SU-DHL-6 (cell line): ENCODE results near the gene TWNK.
A peak's percentile ranks its signal among the peaks of the same experiment; 100 is the strongest.

Experiments used
- H2AFZ ChIP-seq: fragments of 200-600 bp; sonication (generic); 2 replicates; pipeline ENCODE4 v1.6.1; 2014; ENCODE audit warnings: low read depth, mild to moderate bottlenecking, moderate library complexity, mixed read lengths, antibody characterized with exemption, low read length; ENCODE audit not compliant: severe bottlenecking
- H3F3A ChIP-seq: fragments of 200-600 bp; shearing (Covaris generic); 2 replicates; pipeline ENCODE4 v1.6.0; 2016; ENCODE audit warnings: antibody characterized with exemption, mild to moderate bottlenecking; ENCODE audit not compliant: insufficient read depth
- H3K27ac ChIP-seq: fragments of 200-600 bp; sonication (generic); 2 replicates; pipeline ENCODE4 v1.5.1; 2016; ENCODE audit warnings: low read depth, mild to moderate bottlenecking, low read length, moderate library complexity, mixed read lengths
- H3K27me3 ChIP-seq: fragments of 200-600 bp; sonication (generic), shearing (Covaris generic); 2 replicates; pipeline ENCODE4 v1.6.0; 2014; ENCODE audit warnings: mild to moderate bottlenecking, low read length
- H3K36me3 ChIP-seq: fragments of 200-600 bp; sonication (generic); 2 replicates; pipeline ENCODE4 v1.6.1; 2014; ENCODE audit warnings: mild to moderate bottlenecking, low read length, mixed read lengths
- H3K4me2 ChIP-seq: fragments of 300-600, 200-600 bp; shearing (Covaris generic), sonication (generic); 2 replicates; pipeline ENCODE4 v1.6.0; 2014; ENCODE audit warnings: low read length, low read depth, mild to moderate bottlenecking; ENCODE audit not compliant: poor library complexity, severe bottlenecking
- H3K4me3 ChIP-seq: fragments of 200-600 bp; sonication (generic); 2 replicates; pipeline ENCODE4 v1.5.1; 2014; ENCODE audit warnings: antibody characterized with exemption, low read length, mild to moderate bottlenecking, mixed read lengths; ENCODE audit not compliant: insufficient read depth, poor library complexity, severe bottlenecking
- H3K79me2 ChIP-seq: fragments of 200-600 bp; sonication (generic); 2 replicates; pipeline ENCODE4 v1.6.1; 2014; ENCODE audit warnings: mild to moderate bottlenecking, low read length, moderate library complexity; ENCODE audit not compliant: insufficient read depth
- H3K9ac ChIP-seq: fragments of 200-600 bp; sonication (generic); 2 replicates; pipeline ENCODE4 v1.7.0; 2014; ENCODE audit warnings: mild to moderate bottlenecking, low read length
- H3K9me2 ChIP-seq: fragments of 200-600 bp; sonication (generic); replicated peaks from 2 replicates; pipeline ENCODE4 v1.6.1; 2014; ENCODE audit warnings: low read length; ENCODE audit not compliant: insufficient read depth
- H3K9me3 ChIP-seq: fragments of 200-600 bp; sonication (generic); 2 replicates; pipeline ENCODE4 v1.6.1; 2014; ENCODE audit warnings: low read length, mixed read lengths; ENCODE audit not compliant: insufficient read depth
- H4K20me1 ChIP-seq: fragments of 200-600 bp; sonication (generic); 2 replicates; pipeline ENCODE4 v1.6.1; 2014; ENCODE audit warnings: low read depth, mild to moderate bottlenecking, antibody characterized with exemption, low read length, moderate library complexity, mixed read lengths
- EZH2phosphoT487 ChIP-seq: fragments of 200-600 bp; sonication (generic), shearing (Covaris generic); conservative IDR thresholded peaks from 2 replicates; pipeline ENCODE4 v1.6.1; 2018; ENCODE audit warnings: mild to moderate bottlenecking, antibody characterized with exemption, low read length, moderate library complexity, mixed read lengths
- TF ChIP-seq, protein P1 (sequence below): fragments of 200-600 bp; sonication (generic); IDR thresholded peaks from one replicate; pipeline ENCODE4 v1.5.1; 2017; ENCODE audit warnings: antibody characterized with exemption, mild to moderate bottlenecking, low read length, moderate library complexity; ENCODE audit not compliant: insufficient read depth, poor library complexity, severe bottlenecking

TWNK gene

DNA sequence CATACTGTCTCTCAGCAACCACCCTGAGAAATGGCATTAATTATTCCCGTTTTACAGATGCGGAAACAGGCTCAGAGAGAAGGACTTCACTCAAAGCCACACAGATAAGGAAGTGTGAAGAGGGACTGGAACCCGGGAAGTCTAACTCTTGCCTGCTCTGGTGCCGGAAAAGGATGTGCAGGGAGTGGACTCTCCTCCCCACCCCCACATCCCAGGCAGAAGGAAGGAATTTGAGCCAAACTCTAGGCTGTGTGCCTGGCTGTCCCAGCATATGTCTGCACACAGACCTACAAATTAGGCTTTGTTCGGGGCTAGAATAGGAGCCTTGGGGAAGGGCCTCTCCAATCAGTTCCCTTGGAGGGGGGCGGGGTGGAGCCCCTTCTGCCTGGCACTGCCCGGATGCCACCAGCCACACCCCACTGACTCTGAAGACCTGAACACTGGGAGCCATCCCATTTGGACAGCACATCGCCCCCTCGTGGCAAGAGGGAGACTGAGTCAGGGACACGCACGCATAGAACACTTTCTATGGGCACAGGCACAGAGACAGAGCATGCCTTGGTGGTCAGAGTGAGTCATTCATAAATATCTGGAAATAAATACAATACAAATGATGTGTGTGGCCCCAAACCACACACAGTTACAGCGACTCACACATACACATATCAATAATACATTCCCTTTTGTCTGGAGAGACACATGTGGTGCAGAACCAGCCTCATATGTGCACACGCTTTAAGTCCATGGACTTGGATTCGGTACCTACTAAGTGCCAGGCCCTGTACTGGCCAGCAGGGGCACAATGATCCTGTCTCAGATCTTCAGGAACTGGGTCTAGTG, 25.4 kb downstream of the TWNK start:
- Histone ChIP-seq H3K27me3 (no peaks in the 10 kb centered on the region), H2AFZ (no peak overlapping the region), H3K9me2 (no peaks in the 10 kb centered on the region), H3F3A (no peaks in the 10 kb centered on the region), H3K4me2 (no peak overlapping the region), H3K4me3 (no peak overlapping the region), H3K9me3 (no peaks in the 10 kb centered on the region), H3K27ac (no peak overlapping the region), H4K20me1 (no peaks in the 10 kb centered on the region), H3K36me3 (no peaks in the 10 kb centered on the region), H3K9ac (no peak overlapping the region), H3K79me2 (no peaks in the 10 kb centered on the region)
- TF ChIP-seq EZH2phosphoT487 = no peak
- TF ChIP-seq, protein P1, sequence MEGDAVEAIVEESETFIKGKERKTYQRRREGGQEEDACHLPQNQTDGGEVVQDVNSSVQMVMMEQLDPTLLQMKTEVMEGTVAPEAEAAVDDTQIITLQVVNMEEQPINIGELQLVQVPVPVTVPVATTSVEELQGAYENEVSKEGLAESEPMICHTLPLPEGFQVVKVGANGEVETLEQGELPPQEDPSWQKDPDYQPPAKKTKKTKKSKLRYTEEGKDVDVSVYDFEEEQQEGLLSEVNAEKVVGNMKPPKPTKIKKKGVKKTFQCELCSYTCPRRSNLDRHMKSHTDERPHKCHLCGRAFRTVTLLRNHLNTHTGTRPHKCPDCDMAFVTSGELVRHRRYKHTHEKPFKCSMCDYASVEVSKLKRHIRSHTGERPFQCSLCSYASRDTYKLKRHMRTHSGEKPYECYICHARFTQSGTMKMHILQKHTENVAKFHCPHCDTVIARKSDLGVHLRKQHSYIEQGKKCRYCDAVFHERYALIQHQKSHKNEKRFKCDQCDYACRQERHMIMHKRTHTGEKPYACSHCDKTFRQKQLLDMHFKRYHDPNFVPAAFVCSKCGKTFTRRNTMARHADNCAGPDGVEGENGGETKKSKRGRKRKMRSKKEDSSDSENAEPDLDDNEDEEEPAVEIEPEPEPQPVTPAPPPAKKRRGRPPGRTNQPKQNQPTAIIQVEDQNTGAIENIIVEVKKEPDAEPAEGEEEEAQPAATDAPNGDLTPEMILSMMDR = peak; percentile 97

DNA sequence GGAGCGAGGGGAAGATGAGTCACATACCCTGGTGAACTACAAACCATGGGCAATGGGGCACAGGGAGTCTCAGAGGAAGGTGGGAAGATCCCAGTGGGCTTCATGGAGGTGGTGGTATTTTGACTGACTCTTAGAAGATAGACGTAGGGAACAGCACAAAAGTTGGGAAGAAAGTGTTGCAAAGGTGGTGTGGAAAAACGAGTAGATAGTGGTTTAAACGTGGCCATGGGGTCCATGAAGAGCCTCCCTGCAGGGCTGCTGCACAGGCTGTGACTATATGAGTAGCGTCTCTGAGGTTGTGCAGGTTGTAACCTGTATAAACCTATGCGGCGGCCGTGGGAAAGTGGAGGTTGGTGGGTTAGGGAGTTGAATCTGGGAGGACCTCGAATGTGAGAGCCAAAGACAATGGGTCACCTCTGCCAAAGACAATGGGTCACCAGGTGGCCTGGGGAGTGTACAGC, 26.1 kb downstream of the TWNK start:
- no peaks in the 10 kb centered on the region for H3K9me3 ChIP-seq
- no peak overlapping the region for H3K27ac ChIP-seq

DNA sequence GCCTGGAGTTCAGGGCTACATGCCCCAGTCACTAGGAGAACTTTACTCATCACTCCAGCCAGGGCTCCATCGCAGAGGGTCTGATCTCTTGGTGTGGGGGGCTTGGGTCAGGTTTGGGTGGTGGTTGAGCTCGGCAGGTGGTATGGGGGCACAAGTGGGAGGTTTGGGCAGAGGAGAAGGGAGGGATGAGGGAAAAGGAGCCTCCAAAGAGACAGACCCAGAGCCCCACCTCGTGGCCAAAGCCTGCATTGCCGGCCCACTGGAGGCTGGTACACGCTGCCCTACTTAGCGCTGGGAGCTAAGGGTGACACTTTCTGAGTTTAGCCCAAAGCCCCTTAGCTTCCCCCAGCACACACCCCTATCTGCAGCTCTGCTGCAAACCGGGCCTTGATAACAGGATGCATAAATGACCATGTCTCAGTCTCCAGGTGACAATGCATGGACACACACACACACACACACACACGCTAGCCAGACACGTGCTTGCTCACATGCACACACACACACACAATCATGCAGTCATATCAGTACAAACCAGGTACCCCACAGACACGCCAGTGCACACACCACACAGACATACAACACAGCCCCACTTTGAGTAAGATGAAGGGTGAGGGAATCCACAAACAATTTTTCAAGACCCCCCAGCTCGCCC, 27.0 kb downstream of the TWNK start:
- H3K9me2 ChIP-seq = no peaks in the 10 kb centered on the region
- H2AFZ ChIP-seq = no peak overlapping the region
- no peak overlapping the region for H3K4me3 ChIP-seq
- no peaks in the 10 kb centered on the region for H3F3A ChIP-seq
- H3K79me2 ChIP-seq = no peaks in the 10 kb centered on the region
- no peak overlapping the region for H3K4me2 ChIP-seq
- no peaks in the 10 kb centered on the region for H3K9me3 ChIP-seq
- H4K20me1 ChIP-seq = no peaks in the 10 kb centered on the region
- H3K27ac ChIP-seq = no peak overlapping the region
- H3K9ac ChIP-seq = no peak overlapping the region
- TF ChIP-seq, protein P1 = peak; percentile 73
- TF ChIP-seq EZH2phosphoT487 = no peak
- H3K27me3 ChIP-seq = no peaks in the 10 kb centered on the region
- no peaks in the 10 kb centered on the region for H3K36me3 ChIP-seq

More for the DNA sequence above, 26.1 kb downstream of the TWNK start:
- H3K9me2 ChIP-seq = no peaks in the 10 kb centered on the region
- no peak overlapping the region for H3K4me3 ChIP-seq
- H3K79me2 ChIP-seq = no peaks in the 10 kb centered on the region
- no peaks in the 10 kb centered on the region for H3K27me3 ChIP-seq
- no peak overlapping the region for H3K4me2 ChIP-seq
- H3K36me3 ChIP-seq = no peaks in the 10 kb centered on the region
- TF ChIP-seq, protein P1 = no peak
- no peak for TF ChIP-seq EZH2phosphoT487
- no peak overlapping the region for H3K9ac ChIP-seq
- no peak overlapping the region for H2AFZ ChIP-seq
- no peaks in the 10 kb centered on the region for H4K20me1 ChIP-seq
- no peaks in the 10 kb centered on the region for H3F3A ChIP-seq
